NCI-H1694 treated with DMSO at 0.1 percent for 48 hours (cell line): ENCODE measurements around the gene ZBTB5.
"Not testable (repeated sequence)": the region's sequence is repeated elsewhere in the genome, so short reads cannot be mapped to it uniquely, and the experiment has no call there.

Experiments
- DNase-seq: peaks from one replicate; lab custom pipeline; 2025; lab: John Stamatoyannopoulos, UW

Gene ZBTB5, protein sequence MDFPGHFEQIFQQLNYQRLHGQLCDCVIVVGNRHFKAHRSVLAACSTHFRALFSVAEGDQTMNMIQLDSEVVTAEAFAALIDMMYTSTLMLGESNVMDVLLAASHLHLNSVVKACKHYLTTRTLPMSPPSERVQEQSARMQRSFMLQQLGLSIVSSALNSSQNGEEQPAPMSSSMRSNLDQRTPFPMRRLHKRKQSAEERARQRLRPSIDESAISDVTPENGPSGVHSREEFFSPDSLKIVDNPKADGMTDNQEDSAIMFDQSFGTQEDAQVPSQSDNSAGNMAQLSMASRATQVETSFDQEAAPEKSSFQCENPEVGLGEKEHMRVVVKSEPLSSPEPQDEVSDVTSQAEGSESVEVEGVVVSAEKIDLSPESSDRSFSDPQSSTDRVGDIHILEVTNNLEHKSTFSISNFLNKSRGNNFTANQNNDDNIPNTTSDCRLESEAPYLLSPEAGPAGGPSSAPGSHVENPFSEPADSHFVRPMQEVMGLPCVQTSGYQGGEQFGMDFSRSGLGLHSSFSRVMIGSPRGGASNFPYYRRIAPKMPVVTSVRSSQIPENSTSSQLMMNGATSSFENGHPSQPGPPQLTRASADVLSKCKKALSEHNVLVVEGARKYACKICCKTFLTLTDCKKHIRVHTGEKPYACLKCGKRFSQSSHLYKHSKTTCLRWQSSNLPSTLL

DNA sequence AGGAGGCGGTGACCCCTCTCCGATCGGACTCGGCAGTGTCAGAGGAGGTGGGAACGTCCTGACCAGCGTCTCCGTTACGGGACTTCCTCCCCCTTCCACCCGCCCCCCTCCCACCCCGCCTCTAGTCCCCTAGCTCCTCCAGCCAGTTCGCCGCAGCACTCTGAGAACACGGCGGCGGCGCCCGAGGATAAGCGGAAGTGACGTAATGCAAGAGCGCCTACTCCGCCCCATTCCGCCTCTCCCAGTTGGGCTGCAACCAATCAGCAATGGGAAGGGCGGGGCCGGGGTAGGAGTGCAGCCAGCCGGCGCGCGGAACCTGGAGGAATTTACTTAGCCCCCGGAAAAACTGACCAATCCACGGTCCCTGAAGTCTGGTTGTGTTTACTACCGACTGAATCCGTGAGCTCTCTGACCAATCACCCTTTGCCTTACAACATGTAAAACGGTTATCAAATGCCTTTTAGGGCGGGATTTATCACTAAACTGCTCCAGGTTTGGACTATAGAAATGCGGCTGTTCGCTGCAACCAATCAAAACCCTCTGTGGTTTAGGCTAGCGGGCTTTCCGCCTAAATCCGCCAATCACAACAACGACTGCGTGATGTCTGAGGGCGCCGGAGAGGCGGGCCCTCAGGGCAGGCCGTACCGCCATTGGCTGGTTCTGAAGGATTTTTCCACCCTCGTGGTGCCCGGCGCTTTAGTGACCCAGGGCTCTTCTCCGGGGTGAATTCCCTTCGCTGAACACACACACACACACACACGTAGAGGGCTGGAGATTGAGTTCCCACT, at the start of gene ZBTB5:
Gene ZBTB5, minus strand, starts transcription at position 202 of the 788 bp plus-strand sequence. CDS start 22,899 bp downstream, outside the sequence.
- peak; percentile 100 for DNase-seq

DNA sequence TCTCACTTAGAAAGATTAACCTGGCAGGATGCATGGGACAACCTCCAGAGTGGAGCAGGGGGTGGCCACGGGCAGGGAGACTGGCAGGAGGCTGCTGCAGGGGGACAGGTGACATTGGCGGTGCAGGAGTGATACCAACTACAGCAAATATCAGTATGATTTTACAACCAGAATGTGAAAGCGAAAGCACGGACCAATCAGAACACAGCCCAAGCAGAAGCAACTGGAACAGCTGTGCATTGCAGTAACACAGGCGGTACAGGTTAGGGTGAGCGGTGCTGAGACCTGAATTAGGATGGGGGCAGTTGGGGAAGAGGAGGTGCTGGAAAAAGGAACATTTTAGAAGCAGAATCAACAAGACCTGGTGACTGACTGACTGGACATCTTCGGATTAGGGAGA, 49.7 kb upstream of the ZBTB5 start:
- DNase-seq: no peak

DNA sequence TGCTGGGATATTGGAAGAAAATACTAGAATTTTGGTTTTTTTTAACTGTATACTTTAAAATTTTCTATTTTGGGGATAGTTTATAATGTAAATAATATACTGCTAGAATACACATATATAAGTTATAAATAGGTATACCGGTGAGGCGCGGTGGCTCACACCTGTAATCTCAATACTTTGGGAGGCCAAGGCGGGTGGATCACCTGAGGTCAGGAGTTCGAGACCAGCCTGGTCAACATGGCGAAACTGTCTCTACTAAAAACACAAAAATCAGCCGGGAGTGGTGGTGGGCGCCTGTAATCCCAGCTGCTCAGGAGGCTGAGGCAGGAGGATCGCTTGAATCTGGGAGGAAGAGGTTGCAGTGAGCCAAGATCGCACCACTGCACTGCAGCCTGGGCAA, 49.2 kb upstream of the ZBTB5 start:
- not testable (repeated sequence) for DNase-seq

DNA sequence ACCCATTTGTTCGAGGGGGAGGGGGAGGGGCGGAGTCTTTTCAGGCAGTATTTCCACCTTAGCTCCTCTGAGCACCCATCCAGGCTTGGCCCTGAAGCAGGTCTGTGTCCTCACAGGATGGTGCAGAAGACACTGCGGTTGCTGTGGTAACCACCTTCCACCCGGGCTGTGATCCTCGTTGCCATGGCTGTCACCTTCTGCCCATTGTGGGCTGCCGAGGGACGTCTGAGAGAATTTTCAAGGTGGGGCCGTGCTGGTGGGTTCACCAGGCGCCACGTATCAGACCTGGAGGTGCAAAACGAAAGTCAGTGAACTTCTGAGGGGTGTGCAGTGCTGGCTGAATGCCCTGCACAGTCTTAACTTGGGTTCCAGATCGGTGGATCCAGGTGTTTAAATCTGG, 47.2 kb upstream of the ZBTB5 start:
- no peak for DNase-seq

DNA sequence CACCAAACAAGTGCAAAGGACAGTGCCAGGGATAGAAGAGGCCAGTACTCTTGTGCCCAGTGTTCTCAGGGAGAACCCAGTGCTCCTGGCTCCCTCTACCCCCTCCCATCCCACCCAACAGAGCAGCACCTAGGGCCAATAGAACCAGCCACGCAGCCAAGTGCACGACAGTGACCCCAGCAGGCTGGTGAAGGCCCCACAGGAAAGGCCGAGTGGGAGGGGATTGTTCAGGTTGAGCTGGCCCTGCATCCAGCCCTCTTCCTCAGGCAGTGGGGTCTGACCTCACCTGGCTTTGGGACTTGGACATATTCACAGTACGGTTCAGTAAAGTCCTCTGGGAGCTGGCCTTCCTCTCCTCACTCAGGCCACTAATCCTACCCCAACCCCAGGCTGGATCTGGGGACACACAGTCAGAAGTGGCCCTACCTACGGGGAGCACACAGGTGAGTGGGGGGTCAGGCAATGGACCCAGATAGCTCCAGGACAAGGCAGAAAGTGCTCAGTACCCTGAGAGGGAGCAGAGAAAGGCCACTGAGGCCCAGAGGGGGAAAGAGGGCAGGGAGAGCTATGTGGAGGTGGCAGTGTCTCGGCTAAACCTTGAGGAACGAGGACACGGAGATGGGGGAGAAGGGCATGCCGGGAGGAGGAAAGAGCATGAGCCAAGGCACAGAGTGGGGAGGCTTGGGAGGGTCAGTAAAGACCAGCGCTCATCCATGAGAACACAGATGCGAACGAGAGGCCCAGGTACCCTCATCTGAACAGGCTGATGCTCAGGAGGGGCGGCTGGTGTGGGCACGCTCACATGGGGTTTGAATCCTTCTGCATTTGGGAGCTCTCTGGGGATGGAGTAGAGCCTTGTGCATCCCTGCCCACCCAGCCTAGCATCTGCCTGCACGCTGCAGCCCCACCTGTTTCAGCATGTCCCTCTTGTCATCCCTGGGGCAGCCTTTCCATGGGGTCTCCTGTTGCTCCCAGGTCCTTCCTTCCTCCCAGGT, 46.1 kb upstream of the ZBTB5 start:
- no peak for DNase-seq

DNA sequence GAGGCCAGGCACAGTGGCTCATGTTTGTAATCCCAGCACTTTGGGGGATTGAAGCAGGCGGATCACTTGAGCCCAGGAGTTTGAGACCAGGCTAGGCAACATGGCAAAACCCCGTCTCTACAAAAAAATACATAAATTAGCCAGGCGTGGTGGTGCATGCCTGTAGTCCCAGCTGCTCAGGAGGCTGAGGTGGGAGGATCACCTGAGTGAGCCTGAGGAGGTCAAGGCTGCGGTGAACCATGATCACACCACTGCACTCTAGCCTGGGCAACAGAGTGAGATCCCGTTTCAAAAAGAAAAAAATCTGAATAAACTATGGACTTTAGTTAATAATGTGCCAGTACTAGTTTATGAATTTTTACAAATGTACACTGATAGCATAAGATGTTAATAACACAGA, 44.8 kb upstream of the ZBTB5 start:
- not testable (repeated sequence) for DNase-seq

DNA sequence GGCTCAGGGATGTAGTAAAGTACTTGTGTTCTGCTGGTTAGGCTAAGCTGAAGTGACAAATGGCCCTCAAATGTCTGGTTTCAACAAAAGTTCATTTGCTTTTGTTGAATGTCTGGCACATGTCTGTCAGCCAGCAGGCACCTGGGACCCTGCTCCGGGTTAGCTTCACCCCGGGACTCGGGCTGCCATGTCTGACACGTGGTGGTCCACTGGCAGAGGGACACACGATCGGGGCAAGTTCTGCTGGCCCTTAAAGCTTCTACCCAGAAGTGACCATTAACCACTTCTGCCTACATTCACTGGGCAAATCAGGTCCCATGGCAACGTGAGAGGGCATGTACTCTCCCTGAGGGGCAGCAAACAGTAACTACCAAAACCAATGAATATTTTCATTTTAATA, 44.3 kb upstream of the ZBTB5 start:
- DNase-seq: no peak

DNA sequence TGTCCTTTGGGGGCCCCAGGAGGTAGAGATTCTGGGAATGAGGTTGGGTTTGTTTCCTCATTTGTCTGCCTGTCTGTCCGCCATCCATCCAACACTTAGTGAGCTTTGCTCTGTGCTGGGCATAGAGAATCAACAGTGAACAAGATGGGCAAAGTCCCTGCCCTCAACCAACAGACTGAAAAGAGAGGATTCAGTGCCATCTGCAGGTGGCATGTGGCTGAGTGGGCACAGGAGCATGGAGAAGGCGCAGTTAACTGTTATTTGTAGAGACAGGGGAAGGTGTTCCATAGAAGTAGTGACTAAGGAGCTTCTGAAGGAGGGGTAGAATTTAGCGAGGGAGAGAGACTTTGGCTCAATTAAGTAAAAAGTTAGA, 43.6 kb upstream of the ZBTB5 start:
- DNase-seq: no peak

DNA sequence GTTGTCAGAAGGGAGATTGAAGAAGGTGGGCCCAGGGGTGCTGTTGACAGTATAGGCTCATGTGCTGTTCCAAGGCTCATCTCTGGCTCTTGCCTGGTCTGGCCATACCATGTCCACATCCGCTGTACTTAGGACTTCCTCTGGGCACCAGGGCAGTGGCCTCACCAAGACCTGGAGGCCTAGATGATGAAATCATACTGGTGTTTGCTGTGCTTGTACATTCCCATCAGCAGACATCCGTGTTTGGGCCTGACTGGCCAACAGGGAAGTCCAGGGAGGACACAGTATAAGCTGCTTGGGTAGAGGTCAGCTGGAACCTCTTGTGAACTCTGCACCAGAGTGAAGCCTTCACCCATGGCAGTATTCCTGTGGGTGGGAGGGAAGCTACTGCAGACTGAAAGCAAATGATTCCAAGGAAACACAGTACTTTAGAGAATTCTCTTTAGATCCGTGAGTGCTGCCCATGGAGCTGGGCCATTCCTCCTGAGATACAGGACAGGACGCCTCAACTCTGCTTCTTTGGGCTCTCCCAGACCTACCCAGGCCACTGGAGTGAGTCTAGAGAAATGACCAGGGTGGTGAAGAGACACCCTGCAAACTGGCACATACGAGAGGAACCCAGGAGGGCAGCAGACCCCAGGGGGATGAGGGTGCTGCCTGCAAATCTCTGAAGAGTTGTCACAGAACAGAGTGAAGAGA, 43.0 kb upstream of the ZBTB5 start:
- DNase-seq: no peak

DNA sequence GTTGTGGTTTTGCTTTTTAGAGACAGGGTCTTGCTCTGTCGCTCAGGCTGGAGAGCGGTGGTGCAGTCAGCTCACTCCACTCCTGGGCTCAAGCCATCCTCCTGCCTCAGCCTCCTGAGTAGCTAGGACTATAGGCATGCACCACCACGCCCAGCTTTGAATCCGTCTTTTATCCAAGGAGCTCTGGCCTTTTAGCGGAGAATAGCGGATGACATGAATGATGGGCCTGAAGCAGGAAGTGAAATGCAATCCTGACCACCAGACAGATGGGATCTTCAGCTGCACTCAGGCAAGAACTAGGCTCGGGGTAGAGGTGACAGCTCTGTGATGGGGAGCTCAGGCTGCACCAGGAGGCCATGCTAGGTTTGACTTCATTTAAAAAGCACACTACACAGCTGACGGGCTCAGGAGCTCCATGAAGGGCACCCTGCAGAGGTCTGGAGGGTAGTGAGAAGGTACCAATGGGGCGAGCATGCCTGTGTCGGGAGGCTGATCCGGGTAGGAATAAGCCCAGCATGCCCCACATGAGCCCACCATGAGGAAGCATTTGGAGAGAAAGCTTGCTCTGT, 42.4 kb upstream of the ZBTB5 start:
- DNase-seq: no peak

DNA sequence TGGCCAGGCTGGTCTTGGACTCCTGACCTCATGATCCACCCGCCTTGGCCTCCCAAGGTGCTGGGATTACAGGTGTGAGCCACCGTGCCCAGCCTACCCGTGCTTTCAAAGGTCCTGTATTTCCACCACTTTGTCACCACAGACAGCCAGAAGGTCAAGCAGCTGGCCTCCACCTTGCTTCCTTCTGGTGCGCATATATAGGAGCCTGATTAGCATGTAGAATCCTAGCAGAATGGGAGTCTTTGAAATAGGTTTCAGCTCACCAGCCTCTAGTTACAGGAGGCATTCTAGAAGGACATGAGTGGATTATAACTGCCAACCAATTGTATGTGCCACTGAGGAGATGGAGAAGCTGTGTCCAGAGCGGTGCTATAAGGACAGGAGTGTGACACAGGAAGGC, 39.4 kb upstream of the ZBTB5 start:
- no peak for DNase-seq

DNA sequence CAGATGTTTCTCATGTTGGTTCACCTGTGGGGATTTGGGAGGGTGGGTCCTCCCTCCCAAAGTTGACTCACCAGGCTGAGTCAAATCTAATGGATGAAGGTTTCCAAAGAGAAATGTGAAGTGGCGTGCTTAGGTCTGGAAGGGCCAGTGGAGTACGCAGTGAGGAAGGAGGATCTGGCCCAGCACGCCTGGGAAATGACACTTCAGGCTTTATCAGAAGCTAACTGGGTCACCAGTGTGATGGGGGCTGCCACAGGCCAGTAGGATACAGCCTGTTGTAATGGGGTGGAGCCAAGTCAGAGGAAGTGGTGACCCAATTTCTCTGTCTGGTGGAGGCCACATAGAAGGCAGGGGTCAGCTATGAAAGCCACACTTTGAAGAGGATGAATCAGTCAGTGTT, 38.5 kb upstream of the ZBTB5 start:
- DNase-seq: no peak

DNA sequence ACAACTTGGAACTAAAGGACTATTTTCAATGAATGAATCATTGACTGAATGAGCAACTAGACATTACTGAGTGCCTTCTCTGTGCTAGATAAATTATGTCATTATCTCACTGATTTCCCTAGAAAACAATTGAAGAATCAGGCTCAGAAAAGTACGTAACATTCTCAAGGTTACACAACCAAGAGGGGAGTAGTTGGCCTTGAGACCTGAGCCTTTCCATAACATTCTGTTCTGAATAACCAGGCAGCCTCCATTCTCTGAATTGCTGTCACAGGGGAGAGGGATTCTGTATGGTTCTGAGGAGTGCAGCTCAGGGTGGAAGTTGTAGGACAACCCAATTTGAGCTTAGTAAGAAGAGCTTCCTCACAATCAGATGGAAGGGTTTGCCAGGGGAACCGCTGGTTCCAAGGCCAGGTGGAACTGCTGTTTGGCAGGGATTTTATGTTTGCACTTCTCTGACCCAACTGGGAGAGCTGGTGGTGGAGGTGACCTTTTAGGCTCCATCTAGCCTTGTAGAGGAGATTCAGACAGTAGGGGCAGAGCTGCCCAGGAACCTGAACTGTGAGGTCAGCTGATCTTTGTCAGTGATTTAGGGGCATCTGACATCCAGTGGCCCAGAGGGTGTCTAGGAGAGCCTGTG, 36.8 kb upstream of the ZBTB5 start:
- DNase-seq: no peak

DNA sequence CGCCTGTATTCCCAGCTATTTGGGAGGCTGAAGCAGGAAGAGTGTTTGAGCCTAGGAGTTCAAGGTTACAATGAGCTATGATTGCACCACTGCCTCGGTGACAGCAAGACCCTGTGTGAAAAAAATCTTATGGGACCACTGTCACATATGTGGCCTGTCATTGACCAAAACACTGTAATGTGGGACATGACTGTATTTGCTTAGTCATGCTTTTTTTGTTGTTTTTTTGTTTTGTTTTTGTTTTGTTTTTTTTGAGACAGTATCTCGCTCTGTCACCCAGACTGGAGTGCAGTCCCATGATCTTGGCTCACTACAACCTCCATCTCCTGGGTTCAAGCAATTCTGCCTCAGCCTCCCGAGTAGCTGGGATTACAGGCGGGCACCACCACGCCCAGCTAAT, 34.0 kb upstream of the ZBTB5 start:
- no peak for DNase-seq

DNA sequence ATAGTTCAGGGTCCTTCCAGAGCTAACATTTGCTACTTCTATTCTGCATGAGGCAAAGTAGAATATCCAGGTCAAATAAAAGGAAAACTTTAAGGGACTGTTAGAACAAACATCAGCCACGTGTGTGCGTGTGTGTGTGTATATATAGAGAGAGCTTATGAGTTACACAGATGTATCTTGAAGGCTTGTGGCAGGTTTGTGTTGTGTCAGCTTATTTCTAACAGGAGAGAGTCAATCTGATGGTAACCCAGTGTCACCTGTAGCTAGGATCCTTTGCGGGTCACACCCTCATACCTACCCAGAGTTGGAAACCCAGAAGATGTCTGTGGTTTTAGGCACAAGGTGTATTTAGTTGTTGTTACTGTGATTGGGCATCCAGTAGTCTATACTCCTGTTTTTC, 33.2 kb upstream of the ZBTB5 start:
- no peak for DNase-seq

DNA sequence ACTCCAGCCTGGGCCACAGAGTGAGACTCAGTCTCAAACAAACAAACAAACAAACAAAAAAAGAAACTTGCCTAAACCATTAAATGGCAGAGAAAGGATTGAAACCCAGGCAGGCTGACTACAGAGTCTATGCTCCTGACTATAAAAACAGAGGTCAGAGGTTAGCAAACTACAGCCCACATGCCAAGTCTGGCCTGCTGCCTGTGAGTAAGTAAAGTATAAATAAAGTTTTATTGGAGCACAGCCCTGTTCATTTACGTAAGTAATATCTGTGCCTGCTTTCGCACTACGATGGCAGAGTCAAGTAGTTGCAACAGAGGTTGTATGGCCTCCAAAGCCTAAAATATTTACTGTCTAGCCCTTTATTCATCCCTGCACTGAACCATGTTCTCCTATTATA, 32.1 kb upstream of the ZBTB5 start:
- DNase-seq: no peak

DNA sequence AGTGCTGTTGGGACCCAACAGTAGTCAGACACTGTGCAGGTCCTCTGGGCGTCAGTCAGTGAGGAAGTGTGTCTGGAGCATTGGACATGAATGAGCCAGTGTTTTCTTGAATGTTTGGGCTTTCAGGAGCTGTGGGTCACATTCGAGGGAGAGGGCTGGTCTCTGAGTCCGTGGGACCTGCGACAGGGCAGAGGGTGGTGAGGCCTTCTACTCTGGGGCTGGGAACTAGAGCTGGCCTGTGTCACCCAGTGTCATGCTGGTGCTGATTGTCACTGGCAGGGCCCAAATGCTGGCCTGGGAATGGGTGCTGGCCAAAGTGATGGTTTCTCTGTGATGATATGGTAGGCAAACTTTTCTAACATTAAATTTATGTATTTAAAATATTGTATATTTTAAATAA, 30.8 kb upstream of the ZBTB5 start:
- no peak for DNase-seq

DNA sequence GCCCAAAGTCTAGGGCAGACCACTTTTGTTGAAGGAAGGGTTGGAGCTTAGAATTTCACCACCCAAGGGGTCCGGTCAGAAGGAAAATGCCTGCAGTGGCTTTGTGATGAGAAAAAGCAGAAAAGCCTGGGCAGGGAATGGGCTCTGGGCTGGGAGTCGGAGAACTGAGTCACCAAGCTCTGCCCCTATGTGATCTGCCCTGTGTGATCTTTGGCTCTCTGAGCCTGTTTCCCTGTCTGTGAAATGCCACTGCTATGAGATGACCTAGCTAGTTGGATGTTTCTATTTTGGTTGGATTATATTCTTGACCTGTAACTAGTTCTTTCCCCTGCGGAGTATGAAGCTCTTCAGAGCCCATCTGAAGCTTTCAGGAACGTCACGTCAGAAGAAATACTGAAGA, 30.3 kb upstream of the ZBTB5 start:
- DNase-seq: no peak

DNA sequence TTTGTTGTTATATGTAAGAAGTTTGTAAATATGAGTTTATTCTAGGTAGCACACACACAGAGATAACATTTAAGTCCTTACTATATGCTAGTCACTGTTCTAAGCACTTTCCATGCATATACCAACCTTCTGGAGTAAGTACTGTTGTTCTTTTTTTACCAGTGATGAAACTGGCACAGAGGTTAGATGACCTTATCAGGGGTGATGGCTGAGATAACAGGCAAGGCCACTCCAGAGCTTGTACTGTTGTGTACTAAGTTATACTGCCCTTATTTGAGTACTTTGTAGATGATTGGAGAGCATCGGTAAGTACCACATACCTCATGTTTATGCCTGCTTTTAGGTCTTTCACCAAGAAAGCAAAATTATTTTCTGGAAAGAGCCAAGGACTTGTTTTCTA, 26.7 kb upstream of the ZBTB5 start:
- DNase-seq: no peak
